Measurements from ENCODE around the gene SETD2. TPM values are rescaled to one million over a fixed set of nuclear protein-coding genes. Genes with fewer than 3 reads are reported as not detected.
"Not testable (repeated sequence)": the region's sequence is repeated elsewhere in the genome, so short reads cannot be mapped to it uniquely, and the experiment has no call there.

Gene SETD2
- total and polyA plus RNA-seq, 2 donors from 2014 or later: 10.5 to 49.9 TPM

DNA sequence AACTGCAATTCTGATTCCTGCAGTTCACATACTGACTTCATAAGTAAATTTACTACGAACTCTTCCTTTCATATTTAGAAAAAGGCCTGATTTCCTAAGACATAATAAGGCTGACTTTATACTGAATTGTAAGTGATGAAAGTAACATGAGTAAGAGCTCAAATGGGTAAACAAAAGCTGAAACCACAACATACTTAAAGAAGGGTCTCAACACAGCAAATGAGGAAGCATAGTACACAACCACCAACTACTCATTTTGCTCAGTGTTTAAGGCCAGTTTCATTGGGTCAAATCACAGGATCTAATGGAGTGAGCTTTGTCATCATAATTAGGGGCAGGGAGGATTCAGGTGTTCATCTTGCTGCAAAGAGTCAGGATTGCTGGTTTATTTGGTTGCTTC lies 81.4 kb downstream of the SETD2 start:
- Histone ChIP-seq H3K36me3 (ENCODE audit: control insufficient read depth in 2 of 3, insufficient read depth in 3 of 3, low read length in 3 of 3) (peaks cover 6 to 31% (median 24%) of the 10 kb centered on the region in 3 donors), H3K27ac (ENCODE audit: low read depth in 2 of 2, low read length in 2 of 2) (no peak overlapping the region), H3K4me3 (ENCODE audit: low read length in 3 of 3) (no peak overlapping the region), H3K9ac (ENCODE audit: low read length in 3 of 3) (no peak overlapping the region), H3K27me3 (ENCODE audit: control insufficient read depth, insufficient read depth, low read length) (no peaks in the 10 kb centered on the region), H3K9me3 (ENCODE audit: control insufficient read depth in 2 of 3, insufficient read depth in 1 of 3, low read length in 3 of 3) (no peaks in the 10 kb centered on the region), H3K4me1 (ENCODE audit: control insufficient read depth in 2 of 3, insufficient read depth in 2 of 3, low read depth in 1 of 3, low read length in 3 of 3) (no peaks in the 10 kb centered on the region)
- intact Hi-C loops (cut with DNase I): no loop called here
- no peak for FAIRE-seq
- TF ChIP-seq, protein P1, sequence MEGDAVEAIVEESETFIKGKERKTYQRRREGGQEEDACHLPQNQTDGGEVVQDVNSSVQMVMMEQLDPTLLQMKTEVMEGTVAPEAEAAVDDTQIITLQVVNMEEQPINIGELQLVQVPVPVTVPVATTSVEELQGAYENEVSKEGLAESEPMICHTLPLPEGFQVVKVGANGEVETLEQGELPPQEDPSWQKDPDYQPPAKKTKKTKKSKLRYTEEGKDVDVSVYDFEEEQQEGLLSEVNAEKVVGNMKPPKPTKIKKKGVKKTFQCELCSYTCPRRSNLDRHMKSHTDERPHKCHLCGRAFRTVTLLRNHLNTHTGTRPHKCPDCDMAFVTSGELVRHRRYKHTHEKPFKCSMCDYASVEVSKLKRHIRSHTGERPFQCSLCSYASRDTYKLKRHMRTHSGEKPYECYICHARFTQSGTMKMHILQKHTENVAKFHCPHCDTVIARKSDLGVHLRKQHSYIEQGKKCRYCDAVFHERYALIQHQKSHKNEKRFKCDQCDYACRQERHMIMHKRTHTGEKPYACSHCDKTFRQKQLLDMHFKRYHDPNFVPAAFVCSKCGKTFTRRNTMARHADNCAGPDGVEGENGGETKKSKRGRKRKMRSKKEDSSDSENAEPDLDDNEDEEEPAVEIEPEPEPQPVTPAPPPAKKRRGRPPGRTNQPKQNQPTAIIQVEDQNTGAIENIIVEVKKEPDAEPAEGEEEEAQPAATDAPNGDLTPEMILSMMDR (IDR thresholded peaks at IDR 0.05; ENCODE audit: borderline replicate concordance, extremely low read depth, insufficient read depth): no peak
- no peak for DNase-seq

DNA sequence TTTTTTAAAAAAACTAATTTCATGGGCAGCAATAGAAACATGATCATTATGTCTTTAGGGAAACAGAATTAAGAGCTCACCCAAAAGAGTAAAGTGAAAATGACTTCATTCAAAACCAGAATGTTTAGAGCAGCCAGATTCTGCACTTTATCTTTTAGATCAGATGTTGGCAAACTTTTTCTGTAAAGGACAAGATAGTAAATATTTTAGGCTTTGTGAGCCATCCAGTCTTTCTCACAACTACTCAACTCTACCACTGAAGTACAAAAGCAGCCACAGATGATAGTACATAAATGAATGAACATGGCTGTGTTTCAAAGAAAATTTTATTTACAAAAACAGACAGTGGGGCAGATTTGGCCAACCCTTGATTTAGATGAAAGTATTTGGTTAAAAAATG lies 84.5 kb downstream of the SETD2 start:
- Histone ChIP-seq H3K27ac (ENCODE audit: low read depth in 2 of 2, low read length in 2 of 2) (no peak overlapping the region), H3K27me3 (ENCODE audit: control insufficient read depth, insufficient read depth, low read length) (no peaks in the 10 kb centered on the region), H3K4me1 (ENCODE audit: control insufficient read depth in 2 of 3, insufficient read depth in 2 of 3, low read depth in 1 of 3, low read length in 3 of 3) (no peaks in the 10 kb centered on the region), H3K9ac (ENCODE audit: low read length in 3 of 3) (no peak overlapping the region), H3K36me3 (ENCODE audit: control insufficient read depth in 2 of 3, insufficient read depth in 3 of 3, low read length in 3 of 3) (peaks cover 6 to 31% (median 25%) of the 10 kb centered on the region in 3 donors), H3K4me3 (ENCODE audit: low read length in 3 of 3) (no peak overlapping the region), H3K9me3 (ENCODE audit: control insufficient read depth in 2 of 3, insufficient read depth in 1 of 3, low read length in 3 of 3) (no peaks in the 10 kb centered on the region)
- TF ChIP-seq, protein P1 (IDR thresholded peaks at IDR 0.05; ENCODE audit: borderline replicate concordance, extremely low read depth, insufficient read depth): no peak
- intact Hi-C loops (cut with DNase I): no loop called here
- DNase-seq: no peak
- FAIRE-seq: no peak

DNA sequence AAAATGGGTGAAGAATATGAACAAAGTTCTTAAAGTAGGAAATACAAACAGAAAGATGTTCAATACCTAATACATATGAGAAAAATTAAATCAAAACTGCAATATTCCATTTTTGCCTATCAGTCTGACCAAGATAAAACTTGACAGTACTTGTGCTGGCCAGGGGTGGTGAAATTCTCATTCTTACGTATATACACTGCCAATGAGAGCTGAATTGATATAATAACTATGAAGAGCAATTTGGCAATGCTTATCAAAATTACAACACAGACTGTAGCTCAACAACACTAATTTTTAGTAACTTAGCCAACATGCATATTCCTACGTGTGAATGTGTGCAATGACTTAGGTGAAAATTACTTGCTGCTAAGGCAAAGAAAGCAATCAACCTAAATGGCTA lies 90.2 kb downstream of the SETD2 start:
- no peaks in the 10 kb centered on the region for H3K9me3 ChIP-seq (ENCODE audit: control insufficient read depth in 2 of 3, insufficient read depth in 1 of 3, low read length in 3 of 3)
- DNase-seq (no peak), FAIRE-seq (no peak)
- peaks cover 0 to 14% (median 5%) of the 10 kb centered on the region in 3 donors for H3K36me3 ChIP-seq (ENCODE audit: control insufficient read depth in 2 of 3, insufficient read depth in 3 of 3, low read length in 3 of 3)
- no peaks in the 10 kb centered on the region for H3K4me1 ChIP-seq (ENCODE audit: control insufficient read depth in 2 of 3, insufficient read depth in 2 of 3, low read depth in 1 of 3, low read length in 3 of 3)
- H3K4me3 ChIP-seq (ENCODE audit: low read length in 3 of 3): no peak overlapping the region
- H3K27ac ChIP-seq (ENCODE audit: low read depth in 2 of 2, low read length in 2 of 2): no peak overlapping the region
- H3K27me3 ChIP-seq (ENCODE audit: control insufficient read depth, insufficient read depth, low read length): no peaks in the 10 kb centered on the region
- intact Hi-C loops (cut with DNase I): no loop called here
- TF ChIP-seq, protein P1 (IDR thresholded peaks at IDR 0.05; ENCODE audit: borderline replicate concordance, extremely low read depth, insufficient read depth): no peak
- H3K9ac ChIP-seq (ENCODE audit: low read length in 3 of 3): no peak overlapping the region

DNA sequence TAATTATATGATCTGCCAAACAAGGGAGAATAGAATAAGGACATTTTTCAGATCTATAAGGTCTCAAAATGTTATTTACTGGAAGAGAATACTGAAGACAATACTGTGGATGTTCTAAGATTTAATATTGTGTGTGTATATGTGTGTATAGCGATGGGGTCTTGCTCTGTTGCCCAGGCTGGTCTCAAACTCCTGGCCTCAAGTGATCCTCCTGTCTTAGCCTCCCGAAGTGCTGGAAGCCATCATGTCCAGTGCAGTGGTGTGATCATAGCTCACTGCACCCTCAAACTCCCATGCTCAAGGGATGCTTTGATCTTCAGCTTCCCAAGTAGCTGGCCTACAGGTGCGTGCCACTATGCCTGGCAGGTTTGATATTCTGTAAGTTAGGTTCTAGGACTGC lies 93.1 kb downstream of the SETD2 start:
- no peak overlapping the region for H3K27ac ChIP-seq (ENCODE audit: low read depth in 2 of 2, low read length in 2 of 2)
- no peak for DNase-seq
- no peak overlapping the region for H3K4me3 ChIP-seq (ENCODE audit: low read length in 3 of 3)
- H3K9me3 ChIP-seq (ENCODE audit: control insufficient read depth in 2 of 3, insufficient read depth in 1 of 3, low read length in 3 of 3): no peaks in the 10 kb centered on the region
- intact Hi-C loops (cut with DNase I): no loop called here
- FAIRE-seq: no peak
- H3K4me1 ChIP-seq (ENCODE audit: control insufficient read depth in 2 of 3, insufficient read depth in 2 of 3, low read depth in 1 of 3, low read length in 3 of 3): no peaks in the 10 kb centered on the region
- H3K27me3 ChIP-seq (ENCODE audit: control insufficient read depth, insufficient read depth, low read length): no peaks in the 10 kb centered on the region
- H3K9ac ChIP-seq (ENCODE audit: low read length in 3 of 3): no peak overlapping the region
- TF ChIP-seq, protein P1 (IDR thresholded peaks at IDR 0.05; ENCODE audit: borderline replicate concordance, extremely low read depth, insufficient read depth): no peak
- peaks cover 0 to 8% (median 0%) of the 10 kb centered on the region in 3 donors for H3K36me3 ChIP-seq (ENCODE audit: control insufficient read depth in 2 of 3, insufficient read depth in 3 of 3, low read length in 3 of 3)

DNA sequence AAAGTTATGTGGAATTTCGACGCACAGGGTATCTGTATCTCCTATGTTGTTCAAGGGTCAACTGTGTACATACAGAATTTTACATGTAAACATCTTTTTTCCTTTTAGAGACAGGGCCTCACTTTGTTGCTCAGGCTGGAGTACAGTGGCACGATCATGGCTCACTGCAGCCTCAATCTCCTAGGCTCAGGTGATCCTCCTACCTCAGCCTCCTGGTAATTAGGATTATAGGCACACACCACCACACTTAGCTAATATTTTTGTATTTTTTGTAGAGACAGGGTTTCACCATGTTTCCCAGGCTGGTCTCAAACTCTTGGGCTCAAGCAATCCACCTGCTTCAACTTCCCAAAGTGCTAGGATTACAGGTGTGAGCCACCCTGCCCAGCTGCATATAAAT lies 97.7 kb downstream of the SETD2 start:
- H3K9me3 ChIP-seq (ENCODE audit: control insufficient read depth in 2 of 3, insufficient read depth in 1 of 3, low read length in 3 of 3); H3K4me1 ChIP-seq (ENCODE audit: control insufficient read depth in 2 of 3, insufficient read depth in 2 of 3, low read depth in 1 of 3, low read length in 3 of 3); FAIRE-seq; intact Hi-C loops (cut with DNase I); H3K27me3 ChIP-seq (ENCODE audit: control insufficient read depth, insufficient read depth, low read length); DNase-seq; H3K4me3 ChIP-seq (ENCODE audit: low read length in 3 of 3); H3K9ac ChIP-seq (ENCODE audit: low read length in 3 of 3); H3K27ac ChIP-seq (ENCODE audit: low read depth in 2 of 2, low read length in 2 of 2): not testable (repeated sequence)
- H3K36me3 ChIP-seq (ENCODE audit: control insufficient read depth in 2 of 3, insufficient read depth in 3 of 3, low read length in 3 of 3): peaks cover 0 to 11% (median 4%) of the 10 kb centered on the region in 3 donors

All from kidney (tissue), 14 donors.